ENCODE measurements around the gene MYO16.

- TF ChIP-seq POLR2A (IDR thresholded peaks at IDR 0.05) (no peak), CTCF (IDR thresholded peaks at IDR 0.05) (no peak)
Observed at GRCh38 chr13:109154146-109154545, 524.7 kb downstream of the MYO16 start.

Data from ovary (tissue), 3 donors.